ENCODE measurements around the gene PFKFB4. TPM values are rescaled to one million over a fixed set of nuclear protein-coding genes. Genes with fewer than 3 reads are reported as not detected.

The PFKFB4 gene
- total RNA-seq, 1 experiment from 2014 or later: 20.3 TPM

GRCh38 chr3:48564022-48564421, 7.4 kb upstream of the PFKFB4 start:
- Histone ChIP-seq H3K79me2 (ENCODE audit: insufficient read depth, low read length) (no peaks in the 10 kb centered on the region), H2AFZ (ENCODE audit: low read depth, low read length, poor library complexity, severe bottlenecking) (no peak overlapping the region), H3K9me3 (ENCODE audit: control insufficient read depth in 1 of 2, insufficient read depth in 1 of 2, low read depth in 1 of 2, low read length in 2 of 2) (no peaks in the 10 kb centered on the region), H3K9ac (ENCODE audit: low read length) (peak overlapping the region; percentile 29), H3K36me3 (ENCODE audit: control insufficient read depth in 1 of 2, insufficient read depth in 2 of 2, low read length in 2 of 2) (no peaks in the 10 kb centered on the region), H3K4me1 (ENCODE audit: control insufficient read depth in 1 of 2, insufficient read depth in 2 of 2, low read length in 2 of 2) (peaks cover 55 to 79% of the 10 kb centered on the region in 2 experiments), H3K27ac (ENCODE audit: low read depth, low read length) (peak overlapping the region; percentile 58), H4K20me1 (ENCODE audit: insufficient read depth) (no peaks in the 10 kb centered on the region), H3K27me3 (ENCODE audit: insufficient read depth, low read length) (no peaks in the 10 kb centered on the region), H3K9me2 (ENCODE audit: insufficient read depth) (no peaks in the 10 kb centered on the region), H3K4me2 (ENCODE audit: low read length) (peak overlapping the region; percentile 71), H3K4me3 (replicated peaks in 1 of 2; ENCODE audit: low read depth in 1 of 2, low read length in 2 of 2) (peak overlapping the region; percentile 15 to 24)
- ChIA-PET CTCF (interaction anchor here (0.6 to 1.0 kb wide), 2 partner anchors 15 to 789 kb away, joined by 3 to 4 read pairs; no protein-coding TSS in a partner anchor), RAD21 (ENCODE audit: low non-redundant PET in 1 of 2, low total read pairs in 2 of 2, uncharacterized antibody in 2 of 2, unreplicated experiment in 2 of 2) (interaction anchor here in 1 of 2 experiments (0.6 kb wide), 2 partner anchors 48 to 235 kb away, joined by 3 read pairs; no protein-coding TSS in a partner anchor), POLR2A (no interaction called here)
- intact Hi-C loops (cut with micrococcal nuclease): no loop called here
- ATAC-seq (peak; percentile 71), DNase-seq (ENCODE audit: low read depth, low spot score) (peak; percentile 35)
- BruUV-seq (replicated peaks): no TSS peak
- no peak for TF ChIP-seq MAX (IDR thresholded peaks at IDR 0.05)
- TF ChIP-seq EGR1 (IDR thresholded peaks at IDR 0.05; ENCODE audit: low read depth): no peak
- peak; percentile 31; the same call in 1 of the 2 replicates for TF ChIP-seq POLR2AphosphoS5 (IDR thresholded peaks at IDR 0.05; ENCODE audit: low read depth, low read length)

GRCh38 chr3:48563382-48563918, 6.8 kb upstream of the PFKFB4 start, which contains the start of gene UCN2:
Gene UCN2, minus strand, starts transcription at chr3:48563781. Its CDS starts 657 bp downstream, at chr3:48563124.
- no peaks in the 10 kb centered on the region for H3K9me3 ChIP-seq (ENCODE audit: control insufficient read depth in 1 of 2, insufficient read depth in 1 of 2, low read depth in 1 of 2, low read length in 2 of 2)
- H3K27me3 ChIP-seq (ENCODE audit: insufficient read depth, low read length): no peaks in the 10 kb centered on the region
- H3K4me1 ChIP-seq (ENCODE audit: control insufficient read depth in 1 of 2, insufficient read depth in 2 of 2, low read length in 2 of 2): peaks cover 55 to 82% of the 10 kb centered on the region in 2 experiments
- ChIA-PET CTCF (interaction anchor here (1.0 kb wide), 1 partner anchor 14 kb away, joined by 3 read pairs; no protein-coding TSS in a partner anchor), RAD21 (ENCODE audit: low non-redundant PET in 1 of 2, low total read pairs in 2 of 2, uncharacterized antibody in 2 of 2, unreplicated experiment in 2 of 2) (no interaction called here), POLR2A (no interaction called here)
- no peaks in the 10 kb centered on the region for H3K9me2 ChIP-seq (ENCODE audit: insufficient read depth)
- H3K36me3 ChIP-seq (ENCODE audit: control insufficient read depth in 1 of 2, insufficient read depth in 2 of 2, low read length in 2 of 2): no peaks in the 10 kb centered on the region
- intact Hi-C loops (cut with micrococcal nuclease): no loop called here
- TSS peak; percentile 22 for BruUV-seq (replicated peaks)
- peak within 1 kb of the TSS; percentile 71 for H3K4me2 ChIP-seq (ENCODE audit: low read length)
- H3K79me2 ChIP-seq (ENCODE audit: insufficient read depth, low read length): no peaks in the 10 kb centered on the region
- H2AFZ ChIP-seq (ENCODE audit: low read depth, low read length, poor library complexity, severe bottlenecking): no peak within 1 kb of the TSS
- H3K9ac ChIP-seq (ENCODE audit: low read length): peak within 1 kb of the TSS; percentile 29
- no peaks in the 10 kb centered on the region for H4K20me1 ChIP-seq (ENCODE audit: insufficient read depth)
- ATAC-seq (no peak; the same call in 1 of the 2 replicates), DNase-seq (ENCODE audit: low read depth, low spot score) (no peak)
- peak within 1 kb of the TSS; percentile 58 for H3K27ac ChIP-seq (ENCODE audit: low read depth, low read length)
- H3K4me3 ChIP-seq (replicated peaks in 1 of 2; ENCODE audit: low read depth in 1 of 2, low read length in 2 of 2): peak within 1 kb of the TSS; percentile 15 to 24
- TF ChIP-seq POLR2A (IDR thresholded peaks at IDR 0.05; ENCODE audit: borderline replicate concordance, extremely low read depth, insufficient read depth, insufficient read length) (no peak), EZH2 (IDR thresholded peaks at IDR 0.05) (no peak), POLR2AphosphoS5 (IDR thresholded peaks at IDR 0.05; ENCODE audit: low read depth, low read length) (no peak), ELF1 (IDR thresholded peaks at IDR 0.05; ENCODE audit: borderline replicate concordance, low read depth) (no peak), ATF3 (IDR thresholded peaks at IDR 0.05) (no peak), SIN3A (IDR thresholded peaks at IDR 0.05; ENCODE audit: low read depth) (no peak), EGR1 (IDR thresholded peaks at IDR 0.05; ENCODE audit: low read depth) (no peak), EZH2phosphoT487 (IDR thresholded peaks at IDR 0.05; ENCODE audit: borderline replicate concordance) (no peak), YY1 (IDR thresholded peaks at IDR 0.05; ENCODE audit: extremely low read depth, insufficient replicate concordance, low read depth, low read length) (no peak), ZBTB33 (IDR thresholded peaks at IDR 0.05; ENCODE audit: extremely low read depth, insufficient replicate concordance, low read length) (no peak), TCF7L2 (IDR thresholded peaks at IDR 0.05; ENCODE audit: borderline replicate concordance, extremely low read depth, insufficient read depth, insufficient read length) (no peak), REST (IDR thresholded peaks at IDR 0.05; ENCODE audit: low read depth) (no peak)
